Measurements from ENCODE around the gene LRRC8C. TPM values are rescaled to one million over a fixed set of nuclear protein-coding genes. Genes with fewer than 3 reads are reported as not detected.

Gene LRRC8C
- total and polyA plus RNA-seq, 2 experiments from 2014 or later = 0.89 to 3.9 TPM

GRCh38 chr1:89609781-89610456 lies 23.0 kb upstream of the LRRC8C start:
- H3K79me2 ChIP-seq (replicated peaks; ENCODE audit: insufficient read depth) = no peaks in the 10 kb centered on the region
- no peak overlapping the region for H2AFZ ChIP-seq
- Mint-ChIP-seq H3K27ac (no peak overlapping the region), H3K4me1 (peaks cover 10% of the 10 kb centered on the region), H3K36me3 (ENCODE audit: low read depth) (no peaks in the 10 kb centered on the region; the same call in 2 of the 3 replicates), H3K4me3 (no peak overlapping the region), H3K27me3 (ENCODE audit: insufficient read depth, low read depth, poor library complexity) (peaks cover 2% of the 10 kb centered on the region), H3K9me3 (no peaks in the 10 kb centered on the region; the same call in 2 of the 3 replicates)
- no peaks in the 10 kb centered on the region for H3K36me3 ChIP-seq (ENCODE audit: insufficient read depth)
- H3K27ac ChIP-seq (ENCODE audit: low read depth) = no peak overlapping the region
- H3K4me3 ChIP-seq = no peak overlapping the region
- peaks cover 11% of the 10 kb centered on the region; the same call in 1 of the 2 replicates for H3K4me1 ChIP-seq (ENCODE audit: insufficient read depth)
- H4K20me1 ChIP-seq (replicated peaks; ENCODE audit: insufficient read depth) = no peaks in the 10 kb centered on the region
- ATAC-seq (no peak), DNase-seq (ENCODE audit: low spot score) (no peak)
- no peak overlapping the region for H3K4me2 ChIP-seq
- H3F3A ChIP-seq (replicated peaks; ENCODE audit: low read depth) = no peaks in the 10 kb centered on the region
- no peaks in the 10 kb centered on the region for H3K9me2 ChIP-seq (ENCODE audit: insufficient read depth)
- H3K27me3 ChIP-seq (ENCODE audit: insufficient read depth) = no peaks in the 10 kb centered on the region
- TF ChIP-seq ZNF114 (CRISPR knock-in tag; IDR thresholded peaks at IDR 0.05) = no peak
- no peak for TF ChIP-seq ZNF462 (CRISPR knock-in tag; IDR thresholded peaks at IDR 0.05)

GRCh38 chr1:89610457-89611011 lies 22.4 kb upstream of the LRRC8C start:
- H3K9me3 Mint-ChIP-seq = no peaks in the 10 kb centered on the region; the same call in 2 of the 3 replicates
- TF ChIP-seq, protein P1, sequence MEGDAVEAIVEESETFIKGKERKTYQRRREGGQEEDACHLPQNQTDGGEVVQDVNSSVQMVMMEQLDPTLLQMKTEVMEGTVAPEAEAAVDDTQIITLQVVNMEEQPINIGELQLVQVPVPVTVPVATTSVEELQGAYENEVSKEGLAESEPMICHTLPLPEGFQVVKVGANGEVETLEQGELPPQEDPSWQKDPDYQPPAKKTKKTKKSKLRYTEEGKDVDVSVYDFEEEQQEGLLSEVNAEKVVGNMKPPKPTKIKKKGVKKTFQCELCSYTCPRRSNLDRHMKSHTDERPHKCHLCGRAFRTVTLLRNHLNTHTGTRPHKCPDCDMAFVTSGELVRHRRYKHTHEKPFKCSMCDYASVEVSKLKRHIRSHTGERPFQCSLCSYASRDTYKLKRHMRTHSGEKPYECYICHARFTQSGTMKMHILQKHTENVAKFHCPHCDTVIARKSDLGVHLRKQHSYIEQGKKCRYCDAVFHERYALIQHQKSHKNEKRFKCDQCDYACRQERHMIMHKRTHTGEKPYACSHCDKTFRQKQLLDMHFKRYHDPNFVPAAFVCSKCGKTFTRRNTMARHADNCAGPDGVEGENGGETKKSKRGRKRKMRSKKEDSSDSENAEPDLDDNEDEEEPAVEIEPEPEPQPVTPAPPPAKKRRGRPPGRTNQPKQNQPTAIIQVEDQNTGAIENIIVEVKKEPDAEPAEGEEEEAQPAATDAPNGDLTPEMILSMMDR (conservative IDR thresholded peaks at IDR 0.05; ENCODE audit: low read depth in 2 of 2) = 0 out of 4 replicates have a peak, but pooled peaks of 1 of the 2 experiments have one; percentile 11
- no peak for TF ChIP-seq ETS1 (IDR thresholded peaks at IDR 0.05)
- TF ChIP-seq, protein P2, sequence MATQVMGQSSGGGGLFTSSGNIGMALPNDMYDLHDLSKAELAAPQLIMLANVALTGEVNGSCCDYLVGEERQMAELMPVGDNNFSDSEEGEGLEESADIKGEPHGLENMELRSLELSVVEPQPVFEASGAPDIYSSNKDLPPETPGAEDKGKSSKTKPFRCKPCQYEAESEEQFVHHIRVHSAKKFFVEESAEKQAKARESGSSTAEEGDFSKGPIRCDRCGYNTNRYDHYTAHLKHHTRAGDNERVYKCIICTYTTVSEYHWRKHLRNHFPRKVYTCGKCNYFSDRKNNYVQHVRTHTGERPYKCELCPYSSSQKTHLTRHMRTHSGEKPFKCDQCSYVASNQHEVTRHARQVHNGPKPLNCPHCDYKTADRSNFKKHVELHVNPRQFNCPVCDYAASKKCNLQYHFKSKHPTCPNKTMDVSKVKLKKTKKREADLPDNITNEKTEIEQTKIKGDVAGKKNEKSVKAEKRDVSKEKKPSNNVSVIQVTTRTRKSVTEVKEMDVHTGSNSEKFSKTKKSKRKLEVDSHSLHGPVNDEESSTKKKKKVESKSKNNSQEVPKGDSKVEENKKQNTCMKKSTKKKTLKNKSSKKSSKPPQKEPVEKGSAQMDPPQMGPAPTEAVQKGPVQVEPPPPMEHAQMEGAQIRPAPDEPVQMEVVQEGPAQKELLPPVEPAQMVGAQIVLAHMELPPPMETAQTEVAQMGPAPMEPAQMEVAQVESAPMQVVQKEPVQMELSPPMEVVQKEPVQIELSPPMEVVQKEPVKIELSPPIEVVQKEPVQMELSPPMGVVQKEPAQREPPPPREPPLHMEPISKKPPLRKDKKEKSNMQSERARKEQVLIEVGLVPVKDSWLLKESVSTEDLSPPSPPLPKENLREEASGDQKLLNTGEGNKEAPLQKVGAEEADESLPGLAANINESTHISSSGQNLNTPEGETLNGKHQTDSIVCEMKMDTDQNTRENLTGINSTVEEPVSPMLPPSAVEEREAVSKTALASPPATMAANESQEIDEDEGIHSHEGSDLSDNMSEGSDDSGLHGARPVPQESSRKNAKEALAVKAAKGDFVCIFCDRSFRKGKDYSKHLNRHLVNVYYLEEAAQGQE (IDR thresholded peaks at IDR 0.05; ENCODE audit: unreplicated experiment) = no peak
- no peaks in the 10 kb centered on the region for H3K36me3 ChIP-seq (ENCODE audit: insufficient read depth)
- no peak overlapping the region; the same call in 2 of the 3 replicates for H3K4me3 Mint-ChIP-seq
- DNase-seq (ENCODE audit: low spot score) (no peak), ATAC-seq (peak; percentile 74)
- no peak overlapping the region for H3K4me3 ChIP-seq
- no peaks in the 10 kb centered on the region for H4K20me1 ChIP-seq (replicated peaks; ENCODE audit: insufficient read depth)
- H3K27ac Mint-ChIP-seq = no peak overlapping the region
- peaks cover 2% of the 10 kb centered on the region for H3K27me3 Mint-ChIP-seq (ENCODE audit: insufficient read depth, low read depth, poor library complexity)
- H3K9me2 ChIP-seq (ENCODE audit: insufficient read depth) = 0 out of 2 replicates have a peak, but pooled peaks cover under 1% of the 10 kb centered on the region
- H3K4me2 ChIP-seq = no peak overlapping the region
- H3F3A ChIP-seq (replicated peaks; ENCODE audit: low read depth) = no peaks in the 10 kb centered on the region
- peaks cover 10% of the 10 kb centered on the region for H3K4me1 Mint-ChIP-seq
- no peaks in the 10 kb centered on the region; the same call in 2 of the 3 replicates for H3K36me3 Mint-ChIP-seq (ENCODE audit: low read depth)
- H3K27me3 ChIP-seq (ENCODE audit: insufficient read depth) = no peaks in the 10 kb centered on the region
- peaks cover 11% of the 10 kb centered on the region; the same call in 1 of the 2 replicates for H3K4me1 ChIP-seq (ENCODE audit: insufficient read depth)
- H2AFZ ChIP-seq = no peak overlapping the region
- no peak overlapping the region for H3K27ac ChIP-seq (ENCODE audit: low read depth)
- H3K79me2 ChIP-seq (replicated peaks; ENCODE audit: insufficient read depth) = no peaks in the 10 kb centered on the region

Data from GM23338 (cell line).